ENCODE data around the gene PIGT.

DNA sequence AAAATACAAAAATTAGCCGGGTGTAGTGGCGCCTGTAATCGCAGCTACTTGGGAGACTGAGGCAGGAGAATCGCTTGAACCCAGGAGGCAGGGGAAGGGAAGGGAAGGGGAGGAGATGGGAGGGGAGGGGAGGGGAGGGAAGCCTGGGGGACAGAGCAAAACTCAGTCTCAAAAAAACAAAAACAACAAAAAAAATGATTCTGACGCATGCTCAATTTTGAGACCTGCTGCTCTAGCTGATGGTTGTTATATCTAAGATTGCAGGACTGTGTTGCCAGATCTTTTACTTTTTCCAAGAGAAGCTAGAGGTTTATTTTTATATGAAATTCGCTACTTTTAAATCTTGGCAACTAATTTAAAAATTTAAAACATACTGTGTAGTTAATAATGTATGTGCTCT is 51.2 kb downstream of the PIGT start:
- TF ChIP-seq, protein P1, sequence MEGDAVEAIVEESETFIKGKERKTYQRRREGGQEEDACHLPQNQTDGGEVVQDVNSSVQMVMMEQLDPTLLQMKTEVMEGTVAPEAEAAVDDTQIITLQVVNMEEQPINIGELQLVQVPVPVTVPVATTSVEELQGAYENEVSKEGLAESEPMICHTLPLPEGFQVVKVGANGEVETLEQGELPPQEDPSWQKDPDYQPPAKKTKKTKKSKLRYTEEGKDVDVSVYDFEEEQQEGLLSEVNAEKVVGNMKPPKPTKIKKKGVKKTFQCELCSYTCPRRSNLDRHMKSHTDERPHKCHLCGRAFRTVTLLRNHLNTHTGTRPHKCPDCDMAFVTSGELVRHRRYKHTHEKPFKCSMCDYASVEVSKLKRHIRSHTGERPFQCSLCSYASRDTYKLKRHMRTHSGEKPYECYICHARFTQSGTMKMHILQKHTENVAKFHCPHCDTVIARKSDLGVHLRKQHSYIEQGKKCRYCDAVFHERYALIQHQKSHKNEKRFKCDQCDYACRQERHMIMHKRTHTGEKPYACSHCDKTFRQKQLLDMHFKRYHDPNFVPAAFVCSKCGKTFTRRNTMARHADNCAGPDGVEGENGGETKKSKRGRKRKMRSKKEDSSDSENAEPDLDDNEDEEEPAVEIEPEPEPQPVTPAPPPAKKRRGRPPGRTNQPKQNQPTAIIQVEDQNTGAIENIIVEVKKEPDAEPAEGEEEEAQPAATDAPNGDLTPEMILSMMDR (IDR thresholded peaks at IDR 0.05): no peak
- no peak for TF ChIP-seq POLR2A (IDR thresholded peaks at IDR 0.05)
- no peak for TF ChIP-seq EP300 (IDR thresholded peaks at IDR 0.05)
